Activated CD4-positive, alpha-beta memory T cell treated with anti-CD3 and anti-CD28 coated beads, Interleukin-2, amount 10 ng/mL, durations not matched to agents 7 days and 5 days (primary cell): Measurements from ENCODE around the gene ARID3B. TPM values are rescaled to one million over a fixed set of nuclear protein-coding genes. Genes with fewer than 3 reads are reported as not detected.
"Not testable (repeated sequence)": the region's sequence is repeated elsewhere in the genome, so short reads cannot be mapped to it uniquely, and the experiment has no call there.

ENCODE experiments used
- CTCF ChIA-PET: fragments of 350-600 bp; sonication (Branson Sonifier 250); formaldehyde crosslinking; loops from one replicate; lab custom pipeline; 2021; ENCODE audit warnings: antibody characterized with exemption, inconsistent platforms; lab: Charles Lee
- POLR2A ChIA-PET: fragments of 350-600 bp; sonication (Branson Sonifier 250); formaldehyde crosslinking; loops from one replicate; lab custom pipeline; 2021; ENCODE audit warnings: antibody characterized with exemption; lab: Charles Lee
- DNase-seq: peaks from one replicate; pipeline ENCODE4 v3.0.0-alpha.2; 2020
- H3K27ac Mint-ChIP-seq: one replicate; pipeline ENCODE4 v1.8.0; 2021; ENCODE audit warnings: mild to moderate bottlenecking, mixed read lengths
- H3K27me3 Mint-ChIP-seq: one replicate; pipeline ENCODE4 v1.8.0; 2021; ENCODE audit warnings: mixed read lengths
- H3K36me3 Mint-ChIP-seq: one replicate; pipeline ENCODE4 v1.8.0; 2021; ENCODE audit warnings: low read depth, mixed read lengths
- H3K4me1 Mint-ChIP-seq: one replicate; pipeline ENCODE4 v1.8.0; 2021; ENCODE audit warnings: mixed read lengths
- H3K4me3 Mint-ChIP-seq: one replicate; pipeline ENCODE4 v1.8.0; 2021; ENCODE audit warnings: mild to moderate bottlenecking, mixed read lengths
- H3K9me3 Mint-ChIP-seq: one replicate; pipeline ENCODE4 v1.8.0; 2021; ENCODE audit warnings: mixed read lengths
- total RNA-seq, 2 experiments: library from RNA; stranded (reverse); gene quantifications; one replicate each; pipeline ENCODE4 v1.2.3, GENCODE V29; 2021

The ARID3B gene
- total RNA-seq, 2 experiments from 2014 or later, result 49.2 to 52.1 TPM

DNA sequence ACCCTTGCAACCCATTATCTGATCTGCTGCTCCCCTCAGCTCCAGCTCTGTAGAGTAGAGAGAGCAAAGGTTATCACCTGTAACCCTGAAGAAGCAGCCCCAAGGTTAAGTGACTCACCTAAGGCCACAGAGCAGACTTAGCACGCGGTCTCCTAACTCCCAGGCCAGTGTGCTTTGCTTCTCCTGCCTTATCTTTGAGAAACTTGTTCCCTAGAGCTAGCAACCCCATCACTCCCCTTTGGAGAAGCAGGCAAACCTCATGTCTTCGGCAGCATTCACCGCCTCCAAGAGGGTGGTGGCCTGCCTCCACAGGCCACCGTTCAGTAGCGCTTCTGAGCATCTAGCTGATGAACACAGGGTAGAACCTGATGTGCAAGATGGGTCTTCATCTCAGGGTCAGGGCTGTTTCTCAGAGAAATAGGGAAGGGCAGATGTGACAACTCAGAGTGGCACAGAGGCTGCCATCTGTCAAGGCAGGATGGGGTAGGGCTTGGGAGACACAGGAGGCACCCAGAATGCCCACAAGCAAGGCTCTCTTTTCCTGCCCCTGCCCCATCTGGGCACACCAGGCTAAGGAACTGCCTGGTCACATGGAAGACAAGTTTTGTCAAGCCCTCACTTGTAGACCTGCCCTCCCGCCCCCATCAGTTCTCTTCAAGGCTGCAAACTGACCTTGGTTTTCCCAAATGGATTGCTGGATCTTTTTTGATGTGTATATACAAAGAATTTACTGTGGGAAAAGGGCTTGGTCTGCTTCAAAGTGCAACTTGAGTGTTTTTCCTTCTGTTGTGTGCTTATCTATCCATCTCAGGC, 39.7 kb downstream of the ARID3B start:
- Mint-ChIP-seq H3K4me1 (peaks cover 26% of the 10 kb centered on the region), H3K4me3 (no peak overlapping the region), H3K36me3 (peaks cover 50% of the 10 kb centered on the region), H3K27ac (no peak overlapping the region), H3K27me3 (no peaks in the 10 kb centered on the region), H3K9me3 (no peaks in the 10 kb centered on the region)
- ChIA-PET POLR2A (interaction anchor here (0.7 to 1.5 kb wide), 3 partner anchors 34 to 120 kb away, joined by 3 to 4 read pairs (median 3); partner anchors contain the start of genes ARID3B and UBL7), CTCF (no interaction called here)
- DNase-seq, result no peak

DNA sequence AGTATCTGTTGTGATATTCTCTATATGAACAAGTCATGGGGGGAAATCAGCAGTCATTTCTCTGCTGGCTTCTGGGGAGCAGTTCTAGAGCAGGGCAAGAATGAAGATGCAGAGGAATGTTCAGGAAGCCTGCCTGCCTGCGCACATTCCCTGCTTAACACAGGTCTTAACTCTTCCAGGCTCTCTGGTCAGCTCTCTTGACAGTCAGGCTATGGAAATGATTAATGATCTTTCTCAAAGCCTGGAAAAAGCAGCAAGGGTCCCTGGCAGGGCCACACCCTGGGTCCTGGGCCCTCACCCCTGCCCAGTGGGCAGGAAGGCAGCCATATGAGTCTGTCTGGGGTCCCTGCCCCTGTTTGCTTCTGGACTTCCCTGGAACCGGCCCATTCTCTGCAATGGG, 43.2 kb downstream of the ARID3B start:
- H3K4me1 Mint-ChIP-seq, result peaks cover 22% of the 10 kb centered on the region

DNA sequence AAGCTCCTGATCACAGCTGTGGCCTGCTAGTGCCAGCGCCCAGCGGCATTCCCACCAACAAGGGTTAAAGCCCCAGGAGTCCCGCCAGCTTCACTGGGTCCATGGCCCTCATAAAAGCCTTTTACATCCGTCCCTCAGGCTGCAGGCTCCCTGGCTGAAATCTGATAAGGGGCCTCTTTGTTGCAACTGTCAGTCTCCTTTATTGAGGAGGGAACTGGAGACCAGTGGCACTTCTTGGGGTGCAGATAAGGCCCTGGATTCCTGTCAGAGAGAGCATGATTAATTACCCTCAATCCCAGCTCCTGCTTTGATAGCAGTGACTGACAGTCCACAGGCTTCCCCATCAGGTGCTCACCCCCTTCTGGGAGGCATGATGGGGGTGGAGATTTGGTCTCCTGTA, 43.8 kb downstream of the ARID3B start:
- CTCF ChIA-PET, result no interaction called here
- H3K36me3 Mint-ChIP-seq, result peaks cover 43% of the 10 kb centered on the region
- no peak overlapping the region for H3K4me3 Mint-ChIP-seq
- H3K4me1 Mint-ChIP-seq, result peaks cover 19% of the 10 kb centered on the region
- POLR2A ChIA-PET, result no interaction called here
- H3K9me3 Mint-ChIP-seq, result no peaks in the 10 kb centered on the region
- no peak overlapping the region for H3K27ac Mint-ChIP-seq
- no peak for DNase-seq
- no peaks in the 10 kb centered on the region for H3K27me3 Mint-ChIP-seq

More for the DNA sequence above, 43.2 kb downstream of the ARID3B start:
- CTCF ChIA-PET, result no interaction called here
- POLR2A ChIA-PET, result no interaction called here
- Mint-ChIP-seq H3K9me3 (no peaks in the 10 kb centered on the region), H3K4me3 (no peak overlapping the region), H3K27ac (no peak overlapping the region), H3K27me3 (no peaks in the 10 kb centered on the region), H3K36me3 (peaks cover 43% of the 10 kb centered on the region)
- DNase-seq, result no peak

DNA sequence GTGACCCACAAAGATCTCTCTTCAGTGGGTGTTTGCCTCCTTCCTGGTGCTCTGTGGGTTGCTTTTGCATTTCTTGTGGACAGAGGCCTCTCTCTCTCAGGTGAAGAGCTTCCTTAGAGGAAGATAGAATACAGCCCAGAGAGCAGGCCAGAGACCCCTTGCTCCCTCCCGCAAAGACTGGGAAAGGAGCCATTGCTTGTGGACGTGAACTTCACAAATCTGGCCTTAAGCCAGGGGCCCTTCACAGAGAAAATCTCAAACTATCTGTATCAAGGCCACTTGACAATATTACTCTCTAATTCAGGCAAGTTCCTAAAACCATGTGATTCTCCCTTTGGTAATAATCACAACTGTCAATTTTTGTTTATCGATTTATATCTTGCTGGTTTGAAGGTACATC, 44.2 kb downstream of the ARID3B start:
- CTCF ChIA-PET, result no interaction called here

DNA sequence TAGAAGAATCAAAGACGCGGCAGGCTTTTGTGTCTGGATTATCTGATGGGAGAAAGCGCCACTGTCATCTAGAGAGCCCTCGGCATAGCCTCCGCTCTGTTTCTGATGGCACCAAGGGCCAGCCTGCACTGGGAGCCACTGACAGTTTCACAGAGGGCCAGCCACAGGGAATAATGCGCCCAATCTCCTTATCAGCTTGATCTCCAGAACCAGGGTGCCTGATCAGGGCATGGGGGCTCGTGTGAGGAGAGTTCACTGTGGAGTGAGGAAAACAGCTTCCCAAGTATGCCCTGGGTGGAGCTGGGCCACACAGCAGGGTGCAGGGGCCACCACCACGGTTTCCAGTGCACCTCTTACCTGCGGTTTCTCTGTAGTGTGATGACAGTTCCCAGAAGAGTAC, 44.8 kb downstream of the ARID3B start:
- H3K4me1 Mint-ChIP-seq, result peaks cover 13% of the 10 kb centered on the region
- H3K27me3 Mint-ChIP-seq, result no peaks in the 10 kb centered on the region
- ChIA-PET POLR2A (no interaction called here), CTCF (no interaction called here)
- no peak overlapping the region for H3K4me3 Mint-ChIP-seq
- no peak for DNase-seq
- H3K27ac Mint-ChIP-seq, result no peak overlapping the region
- H3K36me3 Mint-ChIP-seq, result peaks cover 50% of the 10 kb centered on the region
- no peaks in the 10 kb centered on the region for H3K9me3 Mint-ChIP-seq

More for the DNA sequence above, 44.2 kb downstream of the ARID3B start:
- Mint-ChIP-seq H3K27ac (no peak overlapping the region), H3K4me3 (no peak overlapping the region), H3K36me3 (peaks cover 47% of the 10 kb centered on the region), H3K9me3 (no peaks in the 10 kb centered on the region), H3K27me3 (no peaks in the 10 kb centered on the region), H3K4me1 (peaks cover 18% of the 10 kb centered on the region)
- DNase-seq, result no peak
- POLR2A ChIA-PET, result no interaction called here

DNA sequence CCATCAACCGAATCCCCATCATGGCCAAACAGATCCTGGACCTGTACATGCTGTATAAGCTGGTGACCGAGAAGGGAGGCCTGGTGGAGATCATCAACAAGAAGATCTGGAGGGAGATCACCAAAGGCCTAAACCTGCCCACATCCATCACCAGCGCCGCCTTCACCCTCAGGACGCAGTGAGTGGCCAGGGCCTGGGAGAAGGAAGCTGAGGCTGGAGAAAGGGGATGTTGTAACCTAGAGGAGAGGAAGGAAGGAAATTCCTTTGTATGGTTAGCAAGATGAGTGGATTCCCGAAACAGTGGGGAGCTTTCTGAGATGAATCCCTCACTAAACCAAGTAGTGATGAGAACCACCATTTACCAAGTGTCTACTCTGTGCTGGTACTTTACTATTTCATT, 48.8 kb downstream of the ARID3B start:
- H3K4me1 Mint-ChIP-seq, result peaks cover 3% of the 10 kb centered on the region
- H3K27me3 Mint-ChIP-seq, result no peaks in the 10 kb centered on the region
- H3K4me3 Mint-ChIP-seq, result no peak overlapping the region
- ChIA-PET POLR2A (interaction anchor here (1.1 to 1.3 kb wide), 2 partner anchors 49 to 128 kb away, joined by 3 read pairs; partner anchors contain the start of gene ARID3B), CTCF (interaction anchor here (0.9 kb wide), 1 partner anchor 44 kb away, joined by 3 read pairs; no protein-coding TSS in a partner anchor)
- H3K36me3 Mint-ChIP-seq, result peaks cover 63% of the 10 kb centered on the region
- H3K9me3 Mint-ChIP-seq, result no peaks in the 10 kb centered on the region
- no peak for DNase-seq
- no peak overlapping the region for H3K27ac Mint-ChIP-seq

DNA sequence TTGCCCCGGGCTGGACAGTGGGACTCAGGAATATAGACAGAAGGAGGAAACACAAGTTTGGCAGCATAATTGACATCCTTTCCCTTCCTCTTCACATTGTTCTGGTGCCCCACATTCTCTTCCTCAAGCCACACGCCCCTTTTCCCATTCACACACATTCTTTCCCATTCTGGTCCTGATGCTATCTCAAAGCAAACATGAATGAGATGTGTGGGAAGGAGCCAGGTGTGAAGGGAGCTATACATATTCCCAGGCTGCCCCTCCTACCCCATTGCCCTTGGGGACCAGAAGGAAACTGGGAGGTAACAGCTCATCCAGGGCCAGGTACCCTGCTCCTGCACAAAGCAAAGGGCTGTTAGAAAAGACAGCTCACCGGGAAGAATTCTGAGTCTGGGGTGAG, 51.2 kb downstream of the ARID3B start:
- no peak overlapping the region for H3K4me3 Mint-ChIP-seq
- H3K27ac Mint-ChIP-seq, result no peak overlapping the region
- POLR2A ChIA-PET, result no interaction called here
- CTCF ChIA-PET, result no interaction called here
- DNase-seq, result no peak
- no peaks in the 10 kb centered on the region for H3K27me3 Mint-ChIP-seq
- peaks cover 65% of the 10 kb centered on the region for H3K36me3 Mint-ChIP-seq
- H3K4me1 Mint-ChIP-seq, result no peaks in the 10 kb centered on the region
- H3K9me3 Mint-ChIP-seq, result no peaks in the 10 kb centered on the region

DNA sequence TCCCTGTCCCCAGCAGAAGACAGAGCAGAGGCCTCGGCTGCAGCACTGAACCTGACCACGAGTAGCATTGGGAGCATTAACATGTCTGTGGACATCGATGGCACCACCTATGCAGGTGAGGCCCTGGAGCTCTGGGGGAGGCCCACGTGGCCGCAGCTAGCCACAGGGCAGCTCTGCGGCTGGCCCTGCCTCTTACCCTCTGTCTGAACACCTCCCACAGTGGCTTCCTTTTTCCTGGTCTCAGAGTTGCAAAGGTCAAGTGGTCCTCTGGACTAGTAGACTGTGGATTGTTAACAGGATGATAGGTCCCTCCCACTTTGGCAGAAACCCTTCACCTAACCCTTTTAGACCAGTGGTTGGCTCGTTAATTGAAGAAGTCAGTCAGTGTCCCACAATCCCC, 52.1 kb downstream of the ARID3B start:
- Mint-ChIP-seq H3K27me3 (no peaks in the 10 kb centered on the region), H3K9me3 (no peaks in the 10 kb centered on the region), H3K4me3 (no peak overlapping the region), H3K36me3 (peaks cover 65% of the 10 kb centered on the region), H3K4me1 (peaks cover 5% of the 10 kb centered on the region), H3K27ac (no peak overlapping the region)
- POLR2A ChIA-PET, result no interaction called here
- no peak for DNase-seq
- CTCF ChIA-PET, result no interaction called here

DNA sequence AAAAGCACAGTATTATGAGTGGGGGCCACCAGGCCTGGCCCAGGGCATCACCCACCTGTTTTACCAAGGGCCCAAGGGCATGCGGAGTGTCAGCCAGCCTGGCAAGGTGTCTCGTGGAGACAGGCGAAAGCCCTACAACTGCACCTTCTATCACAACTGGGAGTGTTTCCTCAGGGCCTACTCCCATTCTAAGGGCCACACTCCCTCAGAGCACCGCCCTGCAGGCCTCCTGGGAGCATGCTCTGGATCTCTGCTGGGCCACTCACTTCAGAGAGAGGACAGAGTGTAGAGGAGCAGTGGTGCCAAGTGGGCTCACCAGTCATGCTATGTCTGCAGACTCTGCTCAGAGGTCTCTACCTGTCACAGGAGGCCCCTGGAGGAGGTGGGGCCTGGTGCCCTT, 53.4 kb downstream of the ARID3B start:
- no peak overlapping the region for H3K27ac Mint-ChIP-seq
- ChIA-PET POLR2A (interaction anchor here (0.8 kb wide), 1 partner anchor 54 kb away, joined by 3 read pairs; no protein-coding TSS in a partner anchor), CTCF (no interaction called here)
- no peaks in the 10 kb centered on the region for H3K27me3 Mint-ChIP-seq
- no peak for DNase-seq
- no peak overlapping the region for H3K4me3 Mint-ChIP-seq
- H3K4me1 Mint-ChIP-seq, result peaks cover 18% of the 10 kb centered on the region
- H3K9me3 Mint-ChIP-seq, result no peaks in the 10 kb centered on the region
- H3K36me3 Mint-ChIP-seq, result peaks cover 62% of the 10 kb centered on the region

DNA sequence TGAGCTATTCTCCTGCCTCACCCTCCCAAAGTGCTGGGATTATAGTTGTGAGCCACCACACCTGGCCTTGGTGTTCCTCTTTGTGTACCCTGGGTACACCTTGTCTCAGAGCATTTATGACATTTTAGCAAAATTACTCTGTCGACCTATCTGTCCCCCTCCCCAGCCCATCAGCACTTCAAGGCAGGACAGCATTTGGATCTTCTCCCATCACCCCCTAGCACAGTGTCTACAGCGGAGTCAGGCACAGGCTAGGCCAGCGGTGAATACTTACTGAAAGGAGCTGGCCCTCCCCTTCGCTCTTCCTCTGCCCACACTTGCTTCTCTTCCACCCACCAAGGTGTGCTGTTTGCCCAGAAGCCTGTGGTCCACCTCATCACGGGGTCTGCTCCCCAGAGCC, 54.3 kb downstream of the ARID3B start:
- H3K9me3 Mint-ChIP-seq, result no peaks in the 10 kb centered on the region
- no peak for DNase-seq
- H3K27ac Mint-ChIP-seq, result no peak overlapping the region
- peaks cover 19% of the 10 kb centered on the region for H3K4me1 Mint-ChIP-seq
- H3K36me3 Mint-ChIP-seq, result peaks cover 54% of the 10 kb centered on the region
- POLR2A ChIA-PET, result interaction anchor here (0.8 kb wide), 1 partner anchor 55 kb away, joined by 3 read pairs; no protein-coding TSS in a partner anchor
- CTCF ChIA-PET, result no interaction called here
- no peak overlapping the region for H3K4me3 Mint-ChIP-seq
- no peaks in the 10 kb centered on the region for H3K27me3 Mint-ChIP-seq

DNA sequence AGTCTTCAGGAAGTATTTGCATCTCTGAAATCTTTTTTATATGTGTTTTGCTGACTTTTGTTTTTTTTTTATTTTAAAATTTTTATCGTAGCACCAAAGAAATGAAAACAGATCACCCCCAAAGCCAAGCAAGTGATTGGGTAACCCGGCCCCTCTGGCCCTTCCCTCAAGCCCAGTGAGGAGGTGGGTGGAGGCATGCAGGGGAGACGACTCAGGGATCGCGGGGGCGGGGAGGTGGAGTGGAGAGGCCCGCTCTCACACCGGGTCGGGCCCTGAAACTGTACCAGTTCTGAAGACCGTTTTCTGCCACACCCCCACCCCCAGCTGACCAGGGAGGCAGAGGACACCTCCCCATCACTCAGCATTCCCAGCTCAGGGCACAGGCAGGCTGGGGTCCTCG, 55.7 kb downstream of the ARID3B start:
- H3K27me3 Mint-ChIP-seq, H3K9me3 Mint-ChIP-seq, H3K4me3 Mint-ChIP-seq, DNase-seq, H3K27ac Mint-ChIP-seq, POLR2A ChIA-PET, CTCF ChIA-PET: not testable (repeated sequence)
- H3K36me3 Mint-ChIP-seq, result peaks cover 46% of the 10 kb centered on the region
- peaks cover 19% of the 10 kb centered on the region for H3K4me1 Mint-ChIP-seq

DNA sequence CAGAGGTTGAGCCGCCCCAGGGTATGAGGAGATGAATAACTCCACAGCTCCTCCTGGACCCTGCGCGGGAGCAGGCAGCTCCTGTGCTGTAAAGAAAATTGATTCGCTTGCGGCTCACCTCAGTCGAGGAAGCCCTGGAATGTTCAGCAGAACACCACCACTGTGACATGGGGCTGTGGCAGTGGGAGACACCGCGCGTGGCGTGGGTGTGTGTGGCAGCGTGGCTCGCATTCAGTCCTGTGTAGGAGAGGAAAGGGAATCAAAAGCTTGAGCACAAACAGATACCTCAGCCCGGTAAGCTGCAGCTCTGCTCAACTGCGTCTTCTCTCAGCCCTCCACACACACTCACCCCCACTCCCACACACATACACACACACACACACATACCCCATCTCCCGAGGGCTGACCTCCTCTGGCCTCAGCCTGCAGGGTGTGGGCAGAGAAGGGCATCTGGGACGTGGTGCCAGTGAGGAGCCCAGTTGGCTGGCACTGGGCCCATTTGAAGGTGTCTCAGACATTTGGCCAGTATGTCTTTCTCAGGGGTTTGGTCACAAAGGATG, 56.2 kb downstream of the ARID3B start:
- H3K9me3 Mint-ChIP-seq, H3K4me3 Mint-ChIP-seq, H3K27me3 Mint-ChIP-seq, DNase-seq: not testable (repeated sequence)
- ChIA-PET CTCF (interaction anchor here (1.2 kb wide), 1 partner anchor 24 kb away, joined by 3 read pairs; no protein-coding TSS in a partner anchor), POLR2A (interaction anchor here (0.7 to 4.4 kb wide), 7 partner anchors 10 to 56 kb away, joined by 3 to 55 read pairs (median 7); partner anchors contain the start of genes ARID3B and CLK3)
- Mint-ChIP-seq H3K27ac (peak overlapping the region; percentile 44), H3K4me1 (peaks cover 19% of the 10 kb centered on the region), H3K36me3 (peaks cover 41% of the 10 kb centered on the region)
